HG03558 (cell line): ENCODE measurements around the gene RALGDS.
A peak's percentile ranks its signal among the peaks of the same experiment; 100 is the strongest.

ENCODE experiments used
- ATAC-seq: cut with Tn5 transposase; IDR thresholded peaks from one replicate; pipeline ENCODE4 v1.9.1; 2021; ENCODE audit warnings: moderate number of reproducible peaks; ENCODE audit not compliant: unreplicated experiment; ENCODE audit errors: extremely low read depth

The RALGDS gene

DNA sequence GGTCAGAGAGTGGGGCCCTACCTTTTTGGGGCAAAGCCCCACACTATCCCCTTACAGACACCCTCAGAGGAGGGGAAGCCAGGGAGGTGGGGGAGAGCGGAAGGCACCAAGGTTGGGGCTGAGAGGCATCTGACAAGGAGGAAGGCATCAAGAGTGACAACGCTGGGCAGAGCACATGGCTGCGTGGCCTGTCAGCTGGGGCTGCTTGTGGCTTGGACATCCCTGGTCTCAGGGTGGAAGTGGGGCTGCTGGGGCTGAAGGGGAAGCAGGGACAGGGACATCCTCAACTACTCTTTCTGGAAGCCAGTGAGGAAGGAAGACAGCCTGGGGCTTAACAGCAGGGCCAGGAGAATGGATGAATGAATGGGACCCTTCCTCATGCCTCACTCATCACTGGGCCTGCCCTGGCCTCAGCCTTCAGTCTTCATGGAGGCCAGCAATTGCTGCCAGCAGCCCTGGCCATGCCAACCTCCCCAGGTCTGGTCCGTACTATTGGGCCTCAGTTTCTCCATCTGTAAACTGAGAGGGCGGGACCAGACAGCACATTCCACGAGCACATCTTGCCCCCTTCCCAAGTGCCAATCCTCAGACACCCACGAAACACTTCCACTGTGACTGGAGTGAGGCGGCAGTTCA lies 993 bp upstream of the RALGDS start:
- ATAC-seq = no peak

DNA sequence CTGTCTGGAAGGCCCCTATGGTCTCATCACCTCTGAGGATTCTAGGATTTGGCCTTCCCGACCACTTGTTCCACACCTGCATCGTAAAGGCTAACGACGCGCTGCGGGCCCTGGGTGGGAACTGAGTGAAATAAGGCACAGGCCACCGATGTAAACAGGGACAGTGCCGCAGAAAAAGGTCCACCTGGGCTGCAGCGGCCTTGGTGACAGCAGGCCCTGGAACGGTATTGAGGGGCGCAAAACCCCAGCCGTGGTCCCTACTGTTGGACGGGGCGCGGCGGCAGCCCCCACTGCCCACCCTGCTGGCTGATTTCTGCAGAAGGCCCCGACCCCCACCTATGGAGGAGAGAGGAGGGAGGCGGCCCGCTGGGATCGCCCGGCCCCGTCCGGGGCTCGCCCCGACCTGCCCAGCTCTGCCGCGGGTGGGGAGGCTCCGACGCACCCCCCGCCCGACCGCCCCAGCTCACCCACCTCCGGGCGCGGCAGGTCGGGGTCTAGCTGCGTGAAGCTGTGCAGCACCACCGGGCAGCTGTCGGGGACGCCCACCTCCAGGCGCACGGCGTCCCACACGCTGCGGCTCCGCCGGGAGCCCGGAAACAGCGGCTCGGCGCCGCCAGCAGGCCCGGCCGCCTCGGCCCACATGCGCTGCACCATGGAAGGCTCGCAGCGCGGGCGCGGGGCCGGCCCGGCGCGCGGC lies 391 bp downstream of the RALGDS start:
- peak; percentile 31 for ATAC-seq

GRCh38 chr9:133119846-133120500 lies 1.1 kb downstream of the RALGDS start:
- ATAC-seq = no peak

GRCh38 chr9:133119103-133119845 lies 1.8 kb downstream of the RALGDS start:
- no peak for ATAC-seq

DNA sequence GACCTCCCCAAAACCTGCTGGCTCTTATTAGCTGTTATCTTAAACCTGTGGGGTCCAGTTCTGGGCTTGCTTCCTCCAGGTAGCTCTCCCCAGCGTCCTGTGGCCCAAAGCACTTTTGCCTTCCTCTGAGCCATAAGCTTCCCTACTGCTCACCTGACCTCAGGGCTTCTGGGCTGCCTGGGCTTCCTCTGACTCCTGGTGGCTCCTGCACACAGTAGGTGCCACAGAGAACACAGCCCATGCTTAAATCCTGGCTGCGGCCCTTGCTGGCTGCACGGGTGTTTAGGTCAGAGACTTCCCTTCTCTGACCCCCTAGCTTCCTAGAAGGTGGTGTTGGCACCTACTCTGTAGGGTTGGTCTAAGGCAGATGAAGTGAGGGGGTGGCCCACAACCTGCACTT lies 2.5 kb downstream of the RALGDS start:
- no peak for ATAC-seq

DNA sequence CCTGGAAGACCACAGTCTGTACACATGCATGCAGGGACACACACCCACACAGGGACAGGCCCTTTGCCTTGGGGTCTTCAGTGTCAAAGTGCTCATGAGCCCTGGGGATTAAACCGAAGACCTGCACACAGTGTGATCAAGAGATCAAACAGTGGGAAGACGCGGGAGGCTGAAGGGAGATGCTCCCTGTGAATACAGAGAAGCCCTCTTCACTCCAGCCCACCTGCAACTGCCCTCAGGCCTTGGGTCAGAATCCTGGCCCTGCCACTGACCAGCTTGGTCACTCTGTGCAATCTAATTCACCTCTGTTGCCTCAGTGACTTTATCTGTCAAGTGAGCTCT lies 2.9 kb downstream of the RALGDS start:
- no peak for ATAC-seq

DNA sequence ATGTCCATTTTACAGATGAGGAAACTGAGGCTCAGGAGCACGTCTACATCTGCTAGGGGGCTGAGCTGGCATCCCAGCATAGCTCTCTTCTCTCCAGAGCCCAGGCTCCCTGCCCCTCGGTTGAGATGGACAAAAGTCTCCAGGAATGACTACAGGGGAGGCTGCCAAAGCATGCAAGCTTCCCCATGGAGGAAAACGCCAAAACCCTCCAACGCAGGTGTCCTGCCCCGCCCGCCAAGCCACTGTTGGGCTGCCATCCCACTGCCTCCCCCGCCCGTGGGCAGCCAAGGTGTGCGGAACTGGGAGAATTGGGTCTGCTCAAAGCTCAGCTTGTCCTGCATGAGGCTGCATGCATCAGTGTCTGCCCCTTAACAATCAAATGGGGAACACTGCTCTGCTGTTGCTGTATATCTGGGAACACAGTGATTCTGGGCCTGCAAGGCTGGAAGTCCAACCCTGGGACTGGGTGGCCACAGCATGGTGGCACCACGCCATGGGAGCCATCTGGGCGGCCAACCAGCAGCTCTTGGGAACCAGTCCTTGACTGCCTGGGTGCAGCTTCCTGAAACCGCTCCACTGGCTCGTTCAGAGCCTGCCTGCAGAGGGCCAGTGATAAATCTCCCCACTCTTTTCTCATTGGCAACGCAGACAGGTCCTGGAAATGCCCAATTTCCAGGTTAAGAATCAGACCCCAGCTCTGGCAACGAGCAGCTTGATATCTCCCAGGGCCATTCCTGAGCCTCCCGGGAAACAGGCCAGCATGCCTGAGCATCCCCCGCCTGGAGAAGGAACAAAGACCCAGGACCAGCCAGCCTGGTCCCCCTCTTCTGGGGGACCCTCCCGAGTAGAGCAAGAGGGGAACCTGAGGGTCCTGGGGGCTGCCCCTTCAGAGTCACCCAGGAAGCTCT lies 3.5 kb downstream of the RALGDS start:
- ATAC-seq = no peak

DNA sequence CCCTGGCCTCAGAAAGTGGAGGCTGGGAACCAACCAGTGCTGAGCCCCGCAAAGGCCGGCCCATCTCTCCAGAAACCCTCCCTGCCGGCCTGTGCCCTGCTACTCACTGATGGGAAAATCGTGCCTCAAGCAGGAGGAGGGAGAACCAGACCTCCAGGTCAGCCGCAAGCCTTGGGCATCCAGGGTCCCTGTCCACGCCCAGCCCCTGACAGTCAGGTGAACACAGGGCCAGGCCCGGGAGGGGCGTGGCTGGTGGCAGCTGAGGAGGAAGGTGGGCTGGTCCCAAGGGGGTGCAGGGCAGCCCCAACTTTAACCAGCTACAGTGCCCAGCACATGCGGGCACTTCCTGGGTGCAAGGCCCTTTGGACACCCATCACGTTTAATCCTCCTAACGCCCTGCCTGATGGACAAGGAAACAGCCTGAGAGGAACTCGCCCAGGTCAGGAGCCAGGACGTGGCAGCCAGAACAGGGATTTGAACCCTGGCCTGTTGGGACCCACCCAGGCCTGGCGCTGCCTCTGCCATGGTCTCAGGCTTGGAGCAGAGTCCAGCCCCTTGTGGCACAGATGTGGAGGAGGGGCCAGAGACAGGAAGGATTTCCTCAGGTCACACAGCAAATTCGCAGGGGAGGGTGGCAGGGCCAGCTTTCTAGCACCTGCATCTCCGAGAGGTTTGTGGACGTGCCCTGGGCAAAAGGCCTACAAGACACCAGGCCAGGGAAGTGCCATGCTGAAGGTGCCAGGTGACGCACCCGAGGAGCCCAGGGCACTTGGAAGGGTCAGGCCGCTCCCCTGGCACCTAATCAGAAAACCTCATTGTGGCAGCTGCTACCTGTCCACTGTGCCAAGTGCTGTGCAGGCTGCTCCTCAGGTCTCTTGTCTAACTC lies 4.5 kb downstream of the RALGDS start:
- ATAC-seq = no peak

GRCh38 chr9:133115604-133116345 lies 5.3 kb downstream of the RALGDS start:
- peak; percentile 60 for ATAC-seq

- no peak for ATAC-seq
These were observed 6.0 kb downstream of the RALGDS start for GRCh38 chr9:133114886-133115603.

GRCh38 chr9:133113949-133114885 lies 6.8 kb downstream of the RALGDS start:
- no peak for ATAC-seq

- ATAC-seq = no peak
These were observed 7.7 kb downstream of the RALGDS start for GRCh38 chr9:133113163-133113948.

GRCh38 chr9:133112663-133113026 lies 8.4 kb downstream of the RALGDS start:
- ATAC-seq = no peak

DNA sequence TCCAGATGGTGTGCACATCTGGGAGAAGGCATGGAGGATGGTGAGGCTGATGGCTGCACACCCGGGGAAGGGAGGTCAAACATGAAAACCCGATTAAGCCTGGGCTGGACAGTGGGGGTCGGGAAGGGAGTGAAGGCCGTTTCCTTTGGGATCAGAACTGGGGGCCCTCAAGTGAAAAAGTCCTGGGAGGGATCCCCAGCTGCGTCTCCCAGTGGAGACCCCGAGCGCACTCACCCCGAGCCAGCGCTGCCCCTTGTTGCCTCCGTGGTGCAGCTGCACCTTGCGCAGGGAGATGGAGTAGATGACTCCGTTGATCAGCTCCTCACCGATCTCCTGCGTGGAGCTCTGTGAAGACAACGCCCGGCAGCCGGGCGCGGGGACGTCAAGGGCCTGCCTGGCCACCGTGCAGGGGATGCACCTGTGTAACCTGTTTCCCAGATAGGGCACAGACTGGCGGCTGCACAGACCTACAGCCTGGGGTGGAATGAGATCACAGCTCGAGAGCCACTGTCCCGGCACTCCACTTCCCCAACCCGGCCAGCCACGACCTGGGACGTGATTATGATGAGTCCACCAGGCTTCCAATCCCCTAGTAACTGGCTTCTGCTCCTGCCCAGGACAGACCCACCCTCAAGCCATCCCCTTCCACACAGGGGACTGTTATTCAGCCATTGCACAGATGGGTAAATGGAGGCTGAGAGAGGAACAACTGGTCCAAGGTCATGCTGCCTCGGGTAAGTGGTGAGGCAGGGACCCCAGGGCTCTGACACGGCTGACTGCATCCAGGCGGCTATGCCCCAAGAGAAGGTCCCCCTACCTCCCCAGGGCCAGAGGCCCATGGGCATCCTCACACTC lies 9.0 kb downstream of the RALGDS start:
- ATAC-seq = no peak
